Measurements from ENCODE around the gene SSTR4.

DNA sequence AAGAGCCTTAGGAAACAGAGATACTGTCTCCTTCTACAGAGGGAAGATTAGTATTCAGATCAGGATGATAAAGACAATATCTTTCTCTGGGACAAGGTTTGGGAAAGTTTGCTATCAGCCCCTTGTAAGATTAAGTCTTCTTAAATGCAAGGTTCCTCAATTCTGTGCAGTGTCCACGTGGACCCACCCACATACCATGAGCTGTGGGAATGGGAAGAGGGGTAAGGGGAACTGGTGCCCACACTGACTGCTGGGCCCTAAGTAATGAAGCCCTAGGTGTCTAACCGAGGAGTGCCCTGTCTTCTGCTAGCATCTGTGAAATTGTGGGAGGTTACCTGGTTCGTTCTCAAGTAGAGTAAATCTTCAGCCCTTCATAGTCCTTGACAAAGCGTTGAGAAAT lies 5.8 kb upstream of the SSTR4 start:
- TF ChIP-seq, protein P1, sequence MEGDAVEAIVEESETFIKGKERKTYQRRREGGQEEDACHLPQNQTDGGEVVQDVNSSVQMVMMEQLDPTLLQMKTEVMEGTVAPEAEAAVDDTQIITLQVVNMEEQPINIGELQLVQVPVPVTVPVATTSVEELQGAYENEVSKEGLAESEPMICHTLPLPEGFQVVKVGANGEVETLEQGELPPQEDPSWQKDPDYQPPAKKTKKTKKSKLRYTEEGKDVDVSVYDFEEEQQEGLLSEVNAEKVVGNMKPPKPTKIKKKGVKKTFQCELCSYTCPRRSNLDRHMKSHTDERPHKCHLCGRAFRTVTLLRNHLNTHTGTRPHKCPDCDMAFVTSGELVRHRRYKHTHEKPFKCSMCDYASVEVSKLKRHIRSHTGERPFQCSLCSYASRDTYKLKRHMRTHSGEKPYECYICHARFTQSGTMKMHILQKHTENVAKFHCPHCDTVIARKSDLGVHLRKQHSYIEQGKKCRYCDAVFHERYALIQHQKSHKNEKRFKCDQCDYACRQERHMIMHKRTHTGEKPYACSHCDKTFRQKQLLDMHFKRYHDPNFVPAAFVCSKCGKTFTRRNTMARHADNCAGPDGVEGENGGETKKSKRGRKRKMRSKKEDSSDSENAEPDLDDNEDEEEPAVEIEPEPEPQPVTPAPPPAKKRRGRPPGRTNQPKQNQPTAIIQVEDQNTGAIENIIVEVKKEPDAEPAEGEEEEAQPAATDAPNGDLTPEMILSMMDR (IDR thresholded peaks at IDR 0.05) = no peak
- no peak for TF ChIP-seq POLR2A (IDR thresholded peaks at IDR 0.05)
